ENCODE measurements around the gene IFIT3. TPM values are rescaled to one million over a fixed set of nuclear protein-coding genes. Genes with fewer than 3 reads are reported as not detected.

IFIT3 gene
- total RNA-seq, 2 experiments from 2014 or later, result 11.5 to 12.8 TPM

- peak overlapping the region; percentile 61 for H3K27ac Mint-ChIP-seq
These were observed 7.4 kb downstream of the IFIT3 start for GRCh38 chr10:89335226-89335625.

GRCh38 chr10:89336241-89336640 is 8.4 kb downstream of the IFIT3 start:
- peak overlapping the region; percentile 51 for H3K4me3 Mint-ChIP-seq
- H3K4me1 Mint-ChIP-seq (ENCODE audit: low read depth), result peaks cover 57% of the 10 kb centered on the region
- Histone ChIP-seq H3K4me1 (ENCODE audit: insufficient read depth, low read length) (peaks cover 48% of the 10 kb centered on the region), H3K9me3 (ENCODE audit: control insufficient read depth in 1 of 2, insufficient read depth in 1 of 2, low read length in 2 of 2) (no peaks in the 10 kb centered on the region), H3K27me3 (ENCODE audit: control insufficient read depth in 1 of 2, insufficient read depth in 2 of 2, low read length in 2 of 2) (no peaks in the 10 kb centered on the region), H3K4me3 (ENCODE audit: low read length) (no peak overlapping the region), H3K27ac (ENCODE audit: low read depth in 1 of 2, low read length in 2 of 2) (no peak overlapping the region), H3K36me3 (ENCODE audit: insufficient read depth, low read length) (peaks cover 6% of the 10 kb centered on the region)
- ChIA-PET POLR2A (no interaction called here), CTCF (no interaction called here)
- H3K36me3 Mint-ChIP-seq (ENCODE audit: low read depth), result peaks cover 41% of the 10 kb centered on the region
- H3K27me3 Mint-ChIP-seq, result no peaks in the 10 kb centered on the region
- DNase-seq, result no peak
- intact Hi-C loops (cut with DNase I, micrococcal nuclease), result loop anchor here in 1 of 2 experiments (5.0 kb wide), 1 partner anchor 76 kb away; the partner anchor contains the start of gene IFIT5
- peak overlapping the region; percentile 43 for H3K27ac Mint-ChIP-seq
- no peak for TF ChIP-seq CTCF (IDR thresholded peaks at IDR 0.05)
- no peaks in the 10 kb centered on the region for H3K9me3 Mint-ChIP-seq
- ATAC-seq (ENCODE audit: poor library complexity), result no peak

More at GRCh38 chr10:89335226-89335625, 7.4 kb downstream of the IFIT3 start:
- no peak for TF ChIP-seq CTCF (IDR thresholded peaks at IDR 0.05)
- no peak overlapping the region for H3K4me3 ChIP-seq (ENCODE audit: low read length)
- no peaks in the 10 kb centered on the region for H3K27me3 ChIP-seq (ENCODE audit: control insufficient read depth in 1 of 2, insufficient read depth in 2 of 2, low read length in 2 of 2)
- Mint-ChIP-seq H3K9me3 (no peaks in the 10 kb centered on the region), H3K27me3 (no peaks in the 10 kb centered on the region), H3K36me3 (ENCODE audit: low read depth) (peaks cover 33% of the 10 kb centered on the region), H3K4me3 (no peak overlapping the region), H3K4me1 (ENCODE audit: low read depth) (peaks cover 65% of the 10 kb centered on the region)
- peaks cover 6% of the 10 kb centered on the region for H3K36me3 ChIP-seq (ENCODE audit: insufficient read depth, low read length)
- ChIA-PET CTCF (interaction anchor here (1.0 kb wide), 1 partner anchor 34 kb away, joined by 3 read pairs; no protein-coding TSS in a partner anchor), POLR2A (no interaction called here)
- DNase-seq (peak in 2 of 14 experiments; percentile 39 to 48), ATAC-seq (ENCODE audit: poor library complexity) (no peak)
- no peak overlapping the region for H3K27ac ChIP-seq (ENCODE audit: low read depth in 1 of 2, low read length in 2 of 2)
- intact Hi-C loops (cut with DNase I, micrococcal nuclease), result loop anchor here in 1 of 2 experiments (5.0 kb wide), 1 partner anchor 77 kb away; the partner anchor contains the start of gene IFIT5
- H3K9me3 ChIP-seq (ENCODE audit: control insufficient read depth in 1 of 2, insufficient read depth in 1 of 2, low read length in 2 of 2), result no peaks in the 10 kb centered on the region
- peaks cover 57% of the 10 kb centered on the region for H3K4me1 ChIP-seq (ENCODE audit: insufficient read depth, low read length)

- H3K27me3 ChIP-seq (ENCODE audit: control insufficient read depth in 1 of 2, insufficient read depth in 2 of 2, low read length in 2 of 2), result no peaks in the 10 kb centered on the region
- ATAC-seq (ENCODE audit: poor library complexity), result peak; percentile 8
- H3K27ac ChIP-seq (ENCODE audit: low read depth in 1 of 2, low read length in 2 of 2), result no peak overlapping the region
- no peaks in the 10 kb centered on the region for H3K9me3 ChIP-seq (ENCODE audit: control insufficient read depth in 1 of 2, insufficient read depth in 1 of 2, low read length in 2 of 2)
- Mint-ChIP-seq H3K27me3 (no peaks in the 10 kb centered on the region), H3K36me3 (ENCODE audit: low read depth) (peaks cover 41% of the 10 kb centered on the region), H3K27ac (peak overlapping the region; percentile 48), H3K9me3 (no peaks in the 10 kb centered on the region), H3K4me1 (ENCODE audit: low read depth) (peaks cover 50% of the 10 kb centered on the region), H3K4me3 (peak overlapping the region; percentile 35)
- H3K36me3 ChIP-seq (ENCODE audit: insufficient read depth, low read length), result peaks cover 6% of the 10 kb centered on the region
- intact Hi-C loops (cut with DNase I, micrococcal nuclease), result loop anchor here in 1 of 2 experiments (5.0 kb wide), 1 partner anchor 75 kb away; the partner anchor contains the start of gene IFIT5
- TF ChIP-seq CTCF (IDR thresholded peaks at IDR 0.05), result no peak
- peak in 7 of 14 experiments; percentile 14 to 68 (median 53) for DNase-seq
- H3K4me1 ChIP-seq (ENCODE audit: insufficient read depth, low read length), result peaks cover 38% of the 10 kb centered on the region
- CTCF ChIA-PET, result interaction anchor here (0.8 to 1.0 kb wide), 3 partner anchors 32 to 51 kb away, joined by 3 read pairs; partner anchors contain the start of gene IFIT2
- POLR2A ChIA-PET, result interaction anchor here (0.5 to 1.7 kb wide), 4 partner anchors 8 to 54 kb away, joined by 3 to 7 read pairs (median 4); partner anchors contain the start of genes IFIT1 and IFIT2
- H3K4me3 ChIP-seq (ENCODE audit: low read length), result no peak overlapping the region
These were observed 9.7 kb downstream of the IFIT3 start for GRCh38 chr10:89337484-89337883.
